ENCODE measurements around the gene ABCA1. TPM values are rescaled to one million over a fixed set of nuclear protein-coding genes. Genes with fewer than 3 reads are reported as not detected.

Gene ABCA1
- total RNA-seq, 3 donors from 2014 or later = 26.6 to 111 (median 36.8) TPM

DNA sequence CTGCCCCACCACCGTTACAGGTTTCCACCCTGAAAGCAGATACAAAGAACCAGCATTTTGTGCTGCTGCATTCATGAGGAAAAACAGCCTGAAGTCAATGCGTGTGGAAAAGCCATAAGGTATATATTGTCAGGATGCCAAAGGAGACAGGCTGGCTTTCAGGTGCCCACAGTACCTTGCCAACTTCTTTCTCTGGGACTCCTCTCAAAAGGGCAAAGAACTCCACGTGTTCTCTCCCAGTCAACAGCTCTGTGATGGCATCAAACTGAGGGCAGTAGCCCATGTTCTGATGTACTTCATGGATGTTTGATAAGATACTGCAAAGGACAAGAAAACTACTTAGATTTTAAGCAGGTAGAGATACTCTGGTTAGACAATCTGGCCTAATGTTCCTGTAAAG is 139.7 kb downstream of the ABCA1 start:
- H3K36me3 ChIP-seq (ENCODE audit: low read depth) = no peaks in the 10 kb centered on the region
- ATAC-seq = no peak
- H3K4me3 ChIP-seq = no peak overlapping the region
- TF ChIP-seq, protein P1, sequence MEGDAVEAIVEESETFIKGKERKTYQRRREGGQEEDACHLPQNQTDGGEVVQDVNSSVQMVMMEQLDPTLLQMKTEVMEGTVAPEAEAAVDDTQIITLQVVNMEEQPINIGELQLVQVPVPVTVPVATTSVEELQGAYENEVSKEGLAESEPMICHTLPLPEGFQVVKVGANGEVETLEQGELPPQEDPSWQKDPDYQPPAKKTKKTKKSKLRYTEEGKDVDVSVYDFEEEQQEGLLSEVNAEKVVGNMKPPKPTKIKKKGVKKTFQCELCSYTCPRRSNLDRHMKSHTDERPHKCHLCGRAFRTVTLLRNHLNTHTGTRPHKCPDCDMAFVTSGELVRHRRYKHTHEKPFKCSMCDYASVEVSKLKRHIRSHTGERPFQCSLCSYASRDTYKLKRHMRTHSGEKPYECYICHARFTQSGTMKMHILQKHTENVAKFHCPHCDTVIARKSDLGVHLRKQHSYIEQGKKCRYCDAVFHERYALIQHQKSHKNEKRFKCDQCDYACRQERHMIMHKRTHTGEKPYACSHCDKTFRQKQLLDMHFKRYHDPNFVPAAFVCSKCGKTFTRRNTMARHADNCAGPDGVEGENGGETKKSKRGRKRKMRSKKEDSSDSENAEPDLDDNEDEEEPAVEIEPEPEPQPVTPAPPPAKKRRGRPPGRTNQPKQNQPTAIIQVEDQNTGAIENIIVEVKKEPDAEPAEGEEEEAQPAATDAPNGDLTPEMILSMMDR (IDR thresholded peaks at IDR 0.05) = no peak
- no peak for DNase-seq
- no peaks in the 10 kb centered on the region for H3K9me3 ChIP-seq
- H3K4me1 ChIP-seq (ENCODE audit: low read depth) = no peaks in the 10 kb centered on the region
- intact Hi-C loops (cut with DNase I, micrococcal nuclease) = no loop called here

DNA sequence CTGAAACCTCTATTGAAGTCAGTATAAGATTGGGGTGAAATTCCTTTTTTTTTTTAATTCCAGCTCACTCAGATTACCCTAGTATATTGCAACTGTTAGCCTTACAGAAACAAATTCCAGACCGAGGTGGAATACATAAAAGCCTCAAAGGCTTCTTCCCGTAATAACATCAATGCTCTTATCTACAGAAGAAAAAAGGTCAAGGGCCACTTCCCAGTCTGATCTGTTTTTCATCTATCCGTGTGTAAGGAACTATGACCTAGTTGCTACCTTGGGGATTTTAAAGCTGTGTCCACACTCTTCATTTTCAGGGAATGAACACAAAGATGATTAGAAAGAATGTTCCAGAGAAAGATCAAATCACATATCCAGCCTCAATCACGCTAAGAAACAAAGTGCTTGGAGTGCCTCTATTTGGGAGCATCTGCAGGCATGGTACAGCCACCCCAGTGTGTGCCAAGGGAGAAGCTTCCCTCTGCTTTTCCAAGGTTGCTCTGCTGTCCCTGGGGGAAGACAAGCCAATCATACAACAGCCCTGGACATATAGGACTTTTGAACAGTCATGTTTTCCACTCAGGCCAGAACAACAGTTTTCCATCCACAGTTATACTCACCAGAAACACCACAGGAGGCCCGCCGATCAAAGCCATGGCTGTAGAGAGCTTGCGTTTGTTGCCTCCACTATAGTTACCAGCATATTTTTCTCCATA is 140.5 kb downstream of the ABCA1 start:
- Histone ChIP-seq H3K4me3 (no peak overlapping the region), H3K9me3 (no peaks in the 10 kb centered on the region), H3K4me1 (ENCODE audit: low read depth) (no peaks in the 10 kb centered on the region), H3K36me3 (ENCODE audit: low read depth) (no peaks in the 10 kb centered on the region)
- TF ChIP-seq, protein P1 (IDR thresholded peaks at IDR 0.05) = no peak
- no peak for ATAC-seq
- no peak for DNase-seq
- intact Hi-C loops (cut with DNase I, micrococcal nuclease) = no loop called here

DNA sequence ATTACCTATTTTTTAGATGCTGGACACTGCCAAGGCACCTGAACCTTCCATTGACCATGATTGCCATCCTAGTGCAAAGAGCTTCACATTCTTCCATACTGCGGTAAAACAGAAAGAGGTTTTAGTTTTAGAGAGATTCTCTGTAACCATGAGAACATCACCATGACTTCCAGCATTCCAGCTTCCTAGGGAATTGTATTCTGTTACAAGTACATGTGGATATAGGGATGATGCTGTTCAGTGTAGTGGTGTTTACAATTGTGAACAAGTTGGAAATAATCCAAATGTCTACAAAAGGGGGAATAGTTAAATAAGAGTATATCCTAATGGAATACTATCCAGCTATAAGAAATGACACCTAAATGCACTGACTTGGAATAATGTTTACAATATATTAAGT is 141.7 kb downstream of the ABCA1 start:
- Histone ChIP-seq H3K4me1 (ENCODE audit: low read depth) (no peaks in the 10 kb centered on the region), H3K36me3 (ENCODE audit: low read depth) (no peaks in the 10 kb centered on the region), H3K9me3 (no peaks in the 10 kb centered on the region), H3K4me3 (no peak overlapping the region)
- DNase-seq = no peak
- ATAC-seq = no peak
- TF ChIP-seq, protein P1 (IDR thresholded peaks at IDR 0.05) = no peak
- intact Hi-C loops (cut with DNase I, micrococcal nuclease) = no loop called here

DNA sequence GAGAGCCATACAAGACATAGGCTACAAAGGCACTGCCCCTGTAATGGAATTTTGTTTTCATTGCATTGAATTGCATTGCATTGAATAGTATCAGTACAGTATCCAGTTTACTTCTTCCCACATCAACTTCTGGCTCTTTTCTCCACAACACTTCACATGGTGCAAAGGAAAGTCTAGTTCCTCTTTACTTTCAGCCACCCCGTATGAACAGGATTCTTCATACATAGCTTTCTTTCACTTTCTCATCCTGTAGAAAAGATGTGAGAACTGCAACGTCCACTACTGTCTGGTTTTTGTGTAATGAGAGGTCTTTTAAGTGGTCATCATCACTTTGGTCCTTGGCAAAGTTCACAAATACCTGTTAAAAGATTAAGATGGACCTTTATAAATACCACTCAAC is 143.9 kb downstream of the ABCA1 start:
- Histone ChIP-seq H3K4me3 (no peak overlapping the region), H3K9me3 (no peaks in the 10 kb centered on the region), H3K36me3 (ENCODE audit: low read depth) (no peaks in the 10 kb centered on the region), H3K4me1 (ENCODE audit: low read depth) (no peaks in the 10 kb centered on the region)
- TF ChIP-seq, protein P1 (IDR thresholded peaks at IDR 0.05) = no peak
- no peak for DNase-seq
- ATAC-seq = no peak
- intact Hi-C loops (cut with DNase I, micrococcal nuclease) = no loop called here

GRCh38 chr9:104783588-104783987 is 144.4 kb downstream of the ABCA1 start:
- no peaks in the 10 kb centered on the region for H3K4me1 ChIP-seq (ENCODE audit: low read depth)
- intact Hi-C loops (cut with DNase I, micrococcal nuclease) = no loop called here
- DNase-seq = no peak
- no peaks in the 10 kb centered on the region for H3K36me3 ChIP-seq (ENCODE audit: low read depth)
- H3K9me3 ChIP-seq = no peaks in the 10 kb centered on the region
- H3K4me3 ChIP-seq = no peak overlapping the region
- ATAC-seq = no peak
- TF ChIP-seq, protein P1 (IDR thresholded peaks at IDR 0.05) = no peak
